H1 (cell line): ENCODE data around the gene BNIP5. TPM values are rescaled to one million over a fixed set of nuclear protein-coding genes. Genes with fewer than 3 reads are reported as not detected.

Experiments used
- CTCF ChIA-PET: fragments of 300-600 bp; sonication (Branson Sonifier 250); formaldehyde crosslinking; loops from one replicate; lab custom pipeline; 2021; ENCODE audit not compliant: partially characterized antibody; lab: Charles Lee
- POLR2A ChIA-PET: fragments of 300-600 bp; sonication (Branson Sonifier 250); formaldehyde crosslinking; loops from one replicate; lab custom pipeline; 2021; ENCODE audit warnings: inconsistent platforms; ENCODE audit not compliant: partially characterized antibody; lab: Charles Lee
- DNase-seq, 2 experiments: peaks; one replicate each; pipeline versions ENCODE4 v3.0.0 to v3.0.0-alpha.2; 2010 to 2022; ENCODE audit warnings: low spot score in 2 of 2, low read depth in 1 of 2, mixed read lengths in 1 of 2
- FAIRE-seq: peaks from 2 replicates; lab custom pipeline; 2011; peaks lifted over from hg19 to GRCh38; lab: Jason Lieb, UNC
- H2AFZ ChIP-seq: 2 replicates; pipeline ENCODE4 v1.8.1; 2012; ENCODE audit warnings: low read length, inconsistent platforms
- H2AK5ac ChIP-seq: 2 replicates; pipeline ENCODE4 v1.6.1; 2013; ENCODE audit warnings: low read depth, low read length
- H2BK120ac ChIP-seq: replicated peaks from 2 replicates; pipeline ENCODE3; 2013; ENCODE audit warnings: low read depth, low read length, inconsistent platforms
- H2BK12ac ChIP-seq: 2 replicates; pipeline ENCODE4 v1.6.1; 2013; ENCODE audit warnings: low read depth, low read length
- H2BK15ac ChIP-seq: 2 replicates; pipeline ENCODE4 v1.6.1; 2013; ENCODE audit warnings: low read length
- H2BK20ac ChIP-seq: 2 replicates; pipeline ENCODE4 v1.6.1; 2013; ENCODE audit warnings: low read length
- H2BK5ac ChIP-seq: 2 replicates; pipeline ENCODE4 v1.6.1; 2013; ENCODE audit warnings: low read depth, low read length
- H3K14ac ChIP-seq: 2 replicates; pipeline ENCODE4 v1.6.1; 2013; ENCODE audit warnings: inconsistent platforms; ENCODE audit not compliant: insufficient read length
- H3K18ac ChIP-seq: 2 replicates; pipeline ENCODE4 v1.6.1; 2013; ENCODE audit warnings: low read length; ENCODE audit errors: extremely low read depth
- H3K23ac ChIP-seq: 2 replicates; pipeline ENCODE4 v1.6.1; 2013; ENCODE audit warnings: inconsistent platforms; ENCODE audit not compliant: insufficient read length
- H3K23me2 ChIP-seq: 2 replicates; pipeline ENCODE4 v1.6.1; 2013; ENCODE audit warnings: low read depth, low read length
- H3K27ac ChIP-seq: 2 replicates; pipeline ENCODE4 v1.6.1; 2011; ENCODE audit warnings: low read depth, low read length, inconsistent platforms
- H3K27me3 ChIP-seq, 4 experiments: replicated peaks in 1 of 4; 1 replicate in 1 of 4; 2 replicates in 3 of 4; pipeline versions ENCODE4 v1.6.1 to v1.8.1; 2011 to 2013; ENCODE audit warnings: low read length in 3 of 4, mild to moderate bottlenecking in 3 of 4, inconsistent platforms in 2 of 4, mixed read lengths in 2 of 4, moderate library complexity in 1 of 4; ENCODE audit not compliant: control insufficient read depth in 3 of 4, insufficient read depth in 3 of 4; ENCODE audit errors: extremely low read depth in 1 of 4
- H3K36me3 ChIP-seq, 4 experiments: 2 replicates each; pipeline versions ENCODE4 v1.6.1 to v1.8.1; 2011 to 2013; ENCODE audit warnings: mild to moderate bottlenecking in 4 of 4, low read length in 3 of 4, moderate library complexity in 2 of 4, control low read depth in 1 of 4, inconsistent platforms in 1 of 4; ENCODE audit not compliant: insufficient read depth in 4 of 4, control insufficient read depth in 2 of 4
- H3K4ac ChIP-seq: replicated peaks from 2 replicates; pipeline ENCODE3; 2013; ENCODE audit warnings: low read length, low read depth, mixed read lengths, inconsistent platforms; ENCODE audit not compliant: insufficient read length
- H3K4me1 ChIP-seq, 4 experiments: replicated peaks in 1 of 4; 1 replicate in 1 of 4; 2 replicates in 3 of 4; pipeline versions ENCODE4 v1.6.1 to v1.8.1; 2011 to 2013; ENCODE audit warnings: low read length in 3 of 4, inconsistent platforms in 2 of 4, mixed read lengths in 1 of 4; ENCODE audit not compliant: insufficient read depth in 4 of 4, control insufficient read depth in 3 of 4
- H3K4me2 ChIP-seq, 2 experiments: 2 replicates each; pipeline versions ENCODE4 v1.6.1 to v1.8.1; 2011 to 2013; ENCODE audit warnings: low read depth in 2 of 2, low read length in 2 of 2, control low read depth in 1 of 2, inconsistent platforms in 1 of 2, mild to moderate bottlenecking in 1 of 2; ENCODE audit not compliant: insufficient read depth in 1 of 2
- H3K4me3 ChIP-seq, 4 experiments: fragments of 200-600, 300-600 bp in 1 of 4; sonication (generic), shearing (Covaris generic), sonication (Bioruptor Twin) in 1 of 4; 2 replicates each; pipeline versions ENCODE4 v1.5.1 to v1.8.1; 2011 to 2016; ENCODE audit warnings: low read length in 4 of 4, low read depth in 3 of 4, control low read depth in 2 of 4, inconsistent platforms in 2 of 4, mild to moderate bottlenecking in 2 of 4, mixed read lengths in 1 of 4, moderate library complexity in 1 of 4; ENCODE audit not compliant: insufficient read depth in 2 of 4; ENCODE audit errors: extremely low read depth in 1 of 4
- H3K56ac ChIP-seq: replicated peaks from 2 replicates; pipeline ENCODE3; 2013; ENCODE audit warnings: low read depth, mild to moderate bottlenecking, mixed read lengths, low read length, inconsistent platforms; ENCODE audit not compliant: insufficient read length
- H3K79me1 ChIP-seq: 2 replicates; pipeline ENCODE4 v1.6.1; 2013; ENCODE audit warnings: low read depth, low read length, control low read depth
- H3K79me2 ChIP-seq, 2 experiments: 2 replicates each; pipeline versions ENCODE4 v1.6.1 to v1.8.1; 2012 to 2013; ENCODE audit warnings: low read length in 2 of 2, mild to moderate bottlenecking in 2 of 2, inconsistent platforms in 1 of 2; ENCODE audit not compliant: insufficient read depth in 2 of 2, control insufficient read depth in 1 of 2
- H3K9ac ChIP-seq, 4 experiments: replicated peaks in 1 of 4; 1 replicate in 1 of 4; 2 replicates in 3 of 4; pipeline versions ENCODE4 v1.6.1 to v1.8.1; 2011 to 2013; ENCODE audit warnings: low read depth in 3 of 4, low read length in 3 of 4, control low read depth in 2 of 4, mild to moderate bottlenecking in 2 of 4, moderate library complexity in 2 of 4, inconsistent platforms in 1 of 4; ENCODE audit errors: extremely low read depth in 1 of 4
- H3K9me3 ChIP-seq, 2 experiments: 2 replicates each; pipeline versions ENCODE4 v1.6.1 to v1.8.1; 2012 to 2013; ENCODE audit warnings: mild to moderate bottlenecking in 2 of 2, moderate library complexity in 2 of 2, control low read depth in 1 of 2, inconsistent platforms in 1 of 2, low read depth in 1 of 2, low read length in 1 of 2, mixed read lengths in 1 of 2; ENCODE audit not compliant: insufficient read depth in 2 of 2
- H4K20me1 ChIP-seq, 2 experiments: replicated peaks in 1 of 2; 2 replicates each; pipeline versions ENCODE3 to v1.8.1; 2011 to 2013; ENCODE audit warnings: inconsistent platforms in 2 of 2, low read length in 2 of 2, mild to moderate bottlenecking in 1 of 2; ENCODE audit not compliant: insufficient read depth in 2 of 2, control insufficient read depth in 1 of 2
- H4K5ac ChIP-seq: 2 replicates; pipeline ENCODE4 v1.6.1; 2013; ENCODE audit warnings: low read length, low read depth, mixed read lengths, inconsistent platforms; ENCODE audit not compliant: insufficient read length
- H4K8ac ChIP-seq: 2 replicates; pipeline ENCODE4 v1.8.0; 2013; ENCODE audit warnings: mild to moderate bottlenecking, moderate library complexity, low read length, inconsistent platforms; ENCODE audit not compliant: insufficient read depth; ENCODE audit errors: extremely low read depth
- H4K91ac ChIP-seq: replicated peaks from 2 replicates; pipeline ENCODE3; 2013; ENCODE audit warnings: low read length, mixed read lengths, inconsistent platforms; ENCODE audit not compliant: insufficient read length
- KDM1A ChIP-seq: fragments of 200-600, 300-600 bp; sonication (generic); IDR thresholded peaks from 2 replicates; pipeline ENCODE4 v1.7.1; 2016; ENCODE audit warnings: mild to moderate bottlenecking, low read length, borderline replicate concordance
- NANOG ChIP-seq: IDR thresholded peaks from 2 replicates; pipeline ENCODE4 v1.6.1; 2011; ENCODE audit warnings: low read length, low read depth, mild to moderate bottlenecking, inconsistent platforms; ENCODE audit not compliant: insufficient read depth, poor library complexity, severe bottlenecking
- POLR2AphosphoS5 ChIP-seq: IDR thresholded peaks from 2 replicates; pipeline ENCODE4 v1.6.1; 2011; ENCODE audit warnings: low read depth, low read length
- TAF7 ChIP-seq: optimal IDR thresholded peaks from 2 replicates; pipeline ENCODE3; 2011; ENCODE audit warnings: low read depth, mild to moderate bottlenecking, inconsistent platforms, low read length, moderate library complexity, borderline replicate concordance
- TEAD4 ChIP-seq: IDR thresholded peaks from 2 replicates; pipeline ENCODE4 v1.6.1; 2012; ENCODE audit warnings: low read depth, low read length, inconsistent platforms, mixed read lengths
- whole genome bisulfite sequencing, 2 experiments: shearing (Covaris generic) in 1 of 2; methylation state at CpG; one replicate each; pipeline versions ENCODE4 v1.1.6 to v1.1.7; 2013 to 2015; ENCODE audit warnings: low lambda C conversion rate in 2 of 2, mixed read lengths in 2 of 2, inconsistent platforms in 1 of 2, low coverage in 1 of 2, missing lambda C conversion rate in 1 of 2; ENCODE audit not compliant: insufficient replicate concordance in 2 of 2, insufficient coverage in 1 of 2, insufficient read length in 1 of 2; ENCODE audit errors: extremely low coverage in 1 of 2, missing lambda C conversion rate in 1 of 2; 5-methylcytosine and 5-hydroxymethylcytosine counted together
- polyA plus RNA-seq, 7 experiments: library from polyadenylated mRNA; depleted of rRNA in 3 of 7; stranded (reverse) in 5 of 7; unstranded in 2 of 7; fragments of >200 nt in 5 of 7; fragments of 200-250 nt in 2 of 7; gene quantifications; 1 replicate in 5 of 7; 2 replicates in 1 of 7; 4 replicates in 1 of 7; pipeline versions ENCODE4 v1.2.1 to v1.2.3, GENCODE V29; 2011 to 2013; ENCODE audit warnings: missing spikeins in 2 of 7, mixed read lengths in 2 of 7
- total RNA-seq: library from RNA; stranded (reverse); fragmentation: NEBNext Ultra II Directional; extraction: Animal tissue kit (Norgen Biotek cat#: 25700); gene quantifications from 2 replicates; pipeline ENCODE4 v1.2.1, GENCODE V29; 2021

Gene BNIP5
- total and polyA plus RNA-seq, 2 of the 8 experiments (the other 6 are each of a cell fraction or from before 2014, with no cell fraction given): not detected

DNA sequence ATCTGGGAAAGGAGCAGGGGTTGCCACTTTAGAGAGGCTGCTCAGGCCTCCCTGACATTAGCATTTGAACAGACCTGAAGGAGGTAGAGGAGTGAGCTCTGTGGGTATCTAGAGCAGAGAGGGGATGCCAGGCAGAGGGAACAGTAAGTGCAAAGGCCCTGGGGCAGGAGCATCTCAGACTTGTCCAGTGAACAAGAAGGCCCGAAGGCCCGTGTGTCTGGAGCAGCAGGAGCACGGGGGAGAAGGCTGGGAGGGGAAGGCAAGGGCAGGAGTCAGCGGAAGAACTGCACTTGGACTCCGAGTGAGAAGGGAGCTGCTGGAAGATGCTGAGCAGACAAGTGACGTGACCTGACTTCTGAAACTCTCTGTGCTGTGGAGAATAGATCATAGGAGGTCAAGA is 35.4 kb upstream of the BNIP5 start:
- Histone ChIP-seq H3K9ac (no peak overlapping the region), H4K8ac (no peak overlapping the region), H3K4me1 (peaks cover 0 to 10% (median 3%) of the 10 kb centered on the region in 4 experiments; a peak in 4 of 7 replicates), H3K27me3 (no peaks in the 10 kb centered on the region), H2BK12ac (no peak overlapping the region), H3K79me1 (no peaks in the 10 kb centered on the region), H3K27ac (no peak overlapping the region), H2BK120ac (no peak overlapping the region), H3K9me3 (no peaks in the 10 kb centered on the region), H3K36me3 (no peaks in the 10 kb centered on the region), H3K14ac (no peak overlapping the region), H4K5ac (no peak overlapping the region), H3K79me2 (no peaks in the 10 kb centered on the region), H2BK5ac (no peak overlapping the region), H3K56ac (no peak overlapping the region), H3K23me2 (no peaks in the 10 kb centered on the region; the same call in 1 of the 2 replicates), H4K20me1 (no peaks in the 10 kb centered on the region), H3K4me3 (no peak overlapping the region), H3K23ac (no peak overlapping the region), H3K18ac (no peak overlapping the region), H2AK5ac (no peak overlapping the region), H3K4me2 (no peak overlapping the region), H2AFZ (no peak overlapping the region), H3K4ac (no peak overlapping the region), H2BK20ac (no peak overlapping the region), H2BK15ac (no peak overlapping the region), H4K91ac (no peak overlapping the region)
- peak; percentile 75 for TF ChIP-seq KDM1A
- no peak for TF ChIP-seq POLR2AphosphoS5
- no peak for TF ChIP-seq NANOG
- no peak for TF ChIP-seq TEAD4
- peak; percentile 22 for TF ChIP-seq TAF7
- no peak for DNase-seq
- WGBS, 2 experiments: 80% methylated on average over 6 of the region's 6 CpGs; no CpG with 5 or more reads in 1 of the 2 experiments
- no peak for FAIRE-seq
- CTCF ChIA-PET: interaction anchor here (1.8 kb wide), 1 partner anchor 11 kb away, joined by 4 read pairs; no protein-coding TSS in a partner anchor
- POLR2A ChIA-PET: no interaction called here
